HG03135 (cell line): ENCODE data around the gene DCP1B.

Source experiments
- ATAC-seq: cut with Tn5 transposase; IDR thresholded peaks from one replicate; pipeline ENCODE4 v1.9.1; 2021; ENCODE audit warnings: mild to moderate bottlenecking, moderate library complexity; ENCODE audit not compliant: unreplicated experiment

DCP1B gene

GRCh38 chr12:1906579-1906978 lies 97.7 kb downstream of the DCP1B start:
- no peak for ATAC-seq

- no peak for ATAC-seq
These were observed 99.4 kb downstream of the DCP1B start for GRCh38 chr12:1904875-1905274.

- ATAC-seq: no peak
These were observed 107.3 kb downstream of the DCP1B start for GRCh38 chr12:1896964-1897363.
